Upper lobe of left lung (tissue), 6 donors: Measurements from ENCODE around the gene CHST6. TPM values are rescaled to one million over a fixed set of nuclear protein-coding genes. Genes with fewer than 3 reads are reported as not detected.

Source experiments
- ATAC-seq, 2 donors: fragments of 200-7000 bp; cut with Tn5 transposase; one replicate each; pipeline ENCODE4 v1.9.1; 2022; ENCODE audit warnings: mild to moderate bottlenecking in 2 of 2, moderate library complexity in 2 of 2; ENCODE audit not compliant: low FRiP score in 2 of 2
- DNase-seq, 2 donors: peaks; one replicate each; pipeline ENCODE4 v3.0.0-alpha.2; 2019 to 2020
- H3K27ac ChIP-seq, 4 donors: fragments of 200-600 bp; sonication (generic); one replicate each; pipeline ENCODE4 v1.5.1; 2016 to 2019
- H3K27me3 ChIP-seq, 4 donors: fragments of 200-600 bp; sonication (generic); one replicate each; pipeline ENCODE4 v1.5.1; 2017 to 2019
- H3K36me3 ChIP-seq, 4 donors: fragments of 200-600 bp; sonication (generic); one replicate each; pipeline ENCODE4 v1.5.1; 2016 to 2019
- H3K4me1 ChIP-seq, 4 donors: fragments of 200-600 bp; sonication (generic); one replicate each; pipeline ENCODE4 v1.5.1; 2018 to 2019
- H3K4me3 ChIP-seq, 4 donors: fragments of 200-600 bp; sonication (generic); one replicate each; pipeline ENCODE4 v1.5.1; 2017 to 2019; ENCODE audit warnings: mild to moderate bottlenecking in 2 of 4, moderate library complexity in 1 of 4
- H3K9me3 ChIP-seq, 4 donors: fragments of 200-600 bp; sonication (generic); one replicate each; pipeline ENCODE4 v1.5.1; 2018 to 2019
- EP300 ChIP-seq, 4 donors: sonication (generic); formaldehyde crosslinking; IDR thresholded peaks; one replicate each; pipeline ENCODE4 v1.5.1; 2017; ENCODE audit warnings: antibody characterized with exemption in 4 of 4, control low read depth in 2 of 4
- POLR2A ChIP-seq, 4 donors: fragments of 450-650 bp; IDR thresholded peaks; one replicate each; pipeline ENCODE4 v1.5.1; 2016 to 2017; ENCODE audit warnings: antibody characterized with exemption in 4 of 4, mild to moderate bottlenecking in 2 of 4
- POLR2AphosphoS5 ChIP-seq, 2 donors: sonication (generic); formaldehyde crosslinking; IDR thresholded peaks; one replicate each; pipeline ENCODE4 v1.5.1; 2017; ENCODE audit warnings: antibody characterized with exemption in 2 of 2
- WGBS, 2 donors: methylation state at CpG; one replicate each; pipeline ENCODE4 v1.1.5; 2017 to 2018; 5-methylcytosine and 5-hydroxymethylcytosine counted together
- total RNA-seq, 6 donors: library from RNA; depleted of rRNA in 4 of 6; stranded (reverse); fragments of >200 nt in 4 of 6; gene quantifications; one replicate each; pipeline versions ENCODE4 v1.1.0 to v1.2.1, GENCODE V29; 2016 to 2021
- TF ChIP-seq, protein P1 (sequence below), 6 experiments: fragments of 450-650 bp in 4 of 6; fragments of 200-600 bp in 2 of 6; sonication (generic) in 2 of 6; IDR thresholded peaks; one replicate each; pipeline ENCODE4 v1.5.1; 2016 to 2019; ENCODE audit warnings: antibody characterized with exemption in 6 of 6
- donor health status: DM: no; HTN: no; CAD: no; lungs with moderate emphysema.
- donor health status: DM: no; HTN: yes; CAD: no; lungs with severe emphysema.

The CHST6 gene
- total RNA-seq, 6 donors from 2014 or later = 0.11 to 11.6 (median 2.2) TPM

- Histone ChIP-seq H3K27ac (no peak overlapping the region), H3K4me3 (no peak overlapping the region), H3K27me3 (no peaks in the 10 kb centered on the region), H3K4me1 (peaks cover 3 to 9% (median 5%) of the 10 kb centered on the region in 4 donors), H3K36me3 (peaks cover 0 to 10% (median 0%) of the 10 kb centered on the region in 4 donors), H3K9me3 (no peaks in the 10 kb centered on the region)
- TF ChIP-seq, protein P1, sequence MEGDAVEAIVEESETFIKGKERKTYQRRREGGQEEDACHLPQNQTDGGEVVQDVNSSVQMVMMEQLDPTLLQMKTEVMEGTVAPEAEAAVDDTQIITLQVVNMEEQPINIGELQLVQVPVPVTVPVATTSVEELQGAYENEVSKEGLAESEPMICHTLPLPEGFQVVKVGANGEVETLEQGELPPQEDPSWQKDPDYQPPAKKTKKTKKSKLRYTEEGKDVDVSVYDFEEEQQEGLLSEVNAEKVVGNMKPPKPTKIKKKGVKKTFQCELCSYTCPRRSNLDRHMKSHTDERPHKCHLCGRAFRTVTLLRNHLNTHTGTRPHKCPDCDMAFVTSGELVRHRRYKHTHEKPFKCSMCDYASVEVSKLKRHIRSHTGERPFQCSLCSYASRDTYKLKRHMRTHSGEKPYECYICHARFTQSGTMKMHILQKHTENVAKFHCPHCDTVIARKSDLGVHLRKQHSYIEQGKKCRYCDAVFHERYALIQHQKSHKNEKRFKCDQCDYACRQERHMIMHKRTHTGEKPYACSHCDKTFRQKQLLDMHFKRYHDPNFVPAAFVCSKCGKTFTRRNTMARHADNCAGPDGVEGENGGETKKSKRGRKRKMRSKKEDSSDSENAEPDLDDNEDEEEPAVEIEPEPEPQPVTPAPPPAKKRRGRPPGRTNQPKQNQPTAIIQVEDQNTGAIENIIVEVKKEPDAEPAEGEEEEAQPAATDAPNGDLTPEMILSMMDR (IDR thresholded peaks at IDR 0.05) = no peak
- TF ChIP-seq EP300 (IDR thresholded peaks at IDR 0.05) (no peak), POLR2A (IDR thresholded peaks at IDR 0.05) (no peak), POLR2AphosphoS5 (IDR thresholded peaks at IDR 0.05) (no peak)
- 64 to 76% methylated on average over 5 of the region's 5 CpGs for WGBS, 2 donors
- no peak for ATAC-seq
- no peak for DNase-seq
These were observed 39.6 kb downstream of the CHST6 start for GRCh38 chr16:75455677-75456076.

GRCh38 chr16:75452464-75453190, 42.6 kb downstream of the CHST6 start:
- 81 to 87% methylated on average over 12 of the region's 12 CpGs for WGBS, 2 donors
- H3K27me3 ChIP-seq = no peaks in the 10 kb centered on the region
- H3K4me3 ChIP-seq = no peak overlapping the region
- H3K9me3 ChIP-seq = no peaks in the 10 kb centered on the region
- H3K4me1 ChIP-seq = peaks cover 3 to 9% (median 5%) of the 10 kb centered on the region in 4 donors
- DNase-seq (no peak), ATAC-seq (no peak)
- peaks cover 0 to 23% (median 2%) of the 10 kb centered on the region in 4 donors for H3K36me3 ChIP-seq
- TF ChIP-seq POLR2A (IDR thresholded peaks at IDR 0.05) (no peak), POLR2AphosphoS5 (IDR thresholded peaks at IDR 0.05) (no peak), EP300 (IDR thresholded peaks at IDR 0.05) (no peak)
- TF ChIP-seq, protein P1 (IDR thresholded peaks at IDR 0.05) = no peak
- no peak overlapping the region for H3K27ac ChIP-seq

GRCh38 chr16:75446416-75446815, 48.8 kb downstream of the CHST6 start:
- ATAC-seq = no peak
- no peak for TF ChIP-seq POLR2AphosphoS5 (IDR thresholded peaks at IDR 0.05)
- no peak for TF ChIP-seq EP300 (IDR thresholded peaks at IDR 0.05)
- TF ChIP-seq, protein P1 (IDR thresholded peaks at IDR 0.05) = no peak
- TF ChIP-seq POLR2A (IDR thresholded peaks at IDR 0.05) = no peak
- H3K36me3 ChIP-seq = peaks cover 0 to 24% (median 2%) of the 10 kb centered on the region in 4 donors

DNA sequence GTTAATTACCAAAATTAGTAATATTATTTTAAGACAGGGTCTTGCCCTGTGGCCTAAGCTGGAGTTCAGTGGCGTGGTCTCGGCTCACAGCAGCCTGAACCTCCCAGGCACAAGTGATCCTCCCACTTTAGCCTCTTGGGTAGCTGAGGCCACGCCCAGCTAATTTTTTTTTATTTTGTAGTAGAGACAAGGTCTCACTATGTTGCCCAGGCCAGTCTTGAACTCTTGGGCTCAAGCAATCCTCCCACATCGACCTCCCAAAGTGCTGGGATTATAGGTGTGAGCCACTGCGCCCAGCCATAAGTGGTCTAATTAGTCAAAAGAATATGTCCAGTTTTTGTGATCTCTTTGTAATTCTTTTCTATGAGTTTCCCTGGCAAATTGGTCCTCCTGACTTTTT, 49.9 kb downstream of the CHST6 start:
- no peak overlapping the region for H3K4me3 ChIP-seq
- H3K4me1 ChIP-seq = no peaks in the 10 kb centered on the region
- DNase-seq (no peak), ATAC-seq (no peak)
- H3K27me3 ChIP-seq = no peaks in the 10 kb centered on the region
- no peak overlapping the region for H3K27ac ChIP-seq
- H3K9me3 ChIP-seq = no peaks in the 10 kb centered on the region
- peaks cover 0 to 13% (median 2%) of the 10 kb centered on the region in 4 donors for H3K36me3 ChIP-seq
- 76 to 89% methylated on average over 5 of the region's 5 CpGs for WGBS, 2 donors
- TF ChIP-seq, protein P1 (IDR thresholded peaks at IDR 0.05) = no peak
- TF ChIP-seq EP300 (IDR thresholded peaks at IDR 0.05) (no peak), POLR2AphosphoS5 (IDR thresholded peaks at IDR 0.05) (no peak), POLR2A (IDR thresholded peaks at IDR 0.05) (no peak)

More at GRCh38 chr16:75446416-75446815, 48.8 kb downstream of the CHST6 start:
- no peak for DNase-seq
- Histone ChIP-seq H3K4me1 (no peaks in the 10 kb centered on the region), H3K27me3 (no peaks in the 10 kb centered on the region), H3K4me3 (no peak overlapping the region), H3K9me3 (no peaks in the 10 kb centered on the region), H3K27ac (no peak overlapping the region)

DNA sequence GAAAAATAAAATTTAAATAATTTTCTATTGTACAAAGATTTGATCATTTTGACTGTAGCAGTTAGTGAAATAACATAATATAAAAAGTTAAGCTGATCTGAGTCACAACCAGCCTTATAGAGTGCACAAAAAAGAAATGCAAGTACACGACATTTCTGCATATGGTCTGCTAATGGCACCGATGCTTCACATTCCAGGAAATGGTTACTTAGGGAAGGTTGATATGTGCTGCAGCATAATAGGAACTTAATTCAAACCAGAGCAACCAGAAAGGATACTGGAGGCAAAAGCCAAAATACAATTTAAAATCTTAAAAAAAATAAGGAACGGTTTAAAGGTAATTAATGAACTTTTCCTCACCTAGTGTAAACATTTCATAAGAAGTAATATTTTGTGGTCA, 51.9 kb downstream of the CHST6 start:
- no peak for DNase-seq
- 82 to 86% methylated on average over 3 of the region's 3 CpGs for WGBS, 2 donors
- ATAC-seq = no peak

More for the DNA sequence above, 51.9 kb downstream of the CHST6 start:
- Histone ChIP-seq H3K27me3 (no peaks in the 10 kb centered on the region), H3K27ac (no peak overlapping the region), H3K9me3 (no peaks in the 10 kb centered on the region), H3K36me3 (peaks cover 0 to 4% (median 2%) of the 10 kb centered on the region in 4 donors), H3K4me1 (no peaks in the 10 kb centered on the region), H3K4me3 (no peak overlapping the region)
- TF ChIP-seq, protein P1 (IDR thresholded peaks at IDR 0.05) = no peak
- TF ChIP-seq POLR2AphosphoS5 (IDR thresholded peaks at IDR 0.05) = no peak
- no peak for TF ChIP-seq EP300 (IDR thresholded peaks at IDR 0.05)
- no peak for TF ChIP-seq POLR2A (IDR thresholded peaks at IDR 0.05)
